NCI-H1092 treated with DMSO at 0.1 percent for 48 hours (cell line): Measurements from ENCODE around the gene CENPP.

Experiments used
- DNase-seq: peaks from one replicate; lab custom pipeline; 2025; lab: John Stamatoyannopoulos, UW

Gene CENPP

GRCh38 chr9:92325269-92325990 is at the start of gene CENPP, which contains the start of gene NOL8:
CENPP (plus strand) TSS chr9:92325953.
NOL8 (minus strand) TSS chr9:92325350; CDS start chr9:92324161, 1,189 bp downstream.
- DNase-seq, result peak; percentile 96

- no peak for DNase-seq
Observed at GRCh38 chr9:92276331-92277032, 49.3 kb upstream of the CENPP start.

GRCh38 chr9:92278110-92278509 is 47.6 kb upstream of the CENPP start:
- no peak for DNase-seq

- no peak for DNase-seq
Observed at GRCh38 chr9:92279302-92279701, 46.5 kb upstream of the CENPP start.

GRCh38 chr9:92289708-92290390 is 35.9 kb upstream of the CENPP start:
- DNase-seq, result no peak

GRCh38 chr9:92290785-92291429 is 34.8 kb upstream of the CENPP start:
- no peak for DNase-seq

- no peak for DNase-seq
Observed at GRCh38 chr9:92291577-92291976, 34.2 kb upstream of the CENPP start.

- no peak for DNase-seq
Observed at GRCh38 chr9:92292338-92293074, 33.2 kb upstream of the CENPP start.

GRCh38 chr9:92293075-92293354 is 32.7 kb upstream of the CENPP start:
- no peak for DNase-seq

GRCh38 chr9:92293452-92294296 is 32.1 kb upstream of the CENPP start, which contains the start of gene IARS1:
IARS1 (minus strand) TSS chr9:92293697; CDS start chr9:92289419, 4,278 bp downstream.
- peak; percentile 97 for DNase-seq

- DNase-seq, result no peak
Observed at GRCh38 chr9:92294297-92294676, 31.5 kb upstream of the CENPP start.

GRCh38 chr9:92295240-92295790 is 30.4 kb upstream of the CENPP start:
- DNase-seq, result no peak

GRCh38 chr9:92295827-92296258 is 29.9 kb upstream of the CENPP start:
- DNase-seq, result no peak

GRCh38 chr9:92297611-92298010 is 28.1 kb upstream of the CENPP start:
- no peak for DNase-seq

- DNase-seq, result no peak
Observed at GRCh38 chr9:92298036-92298435, 27.7 kb upstream of the CENPP start.

GRCh38 chr9:92299116-92299515 is 26.6 kb upstream of the CENPP start:
- no peak for DNase-seq

GRCh38 chr9:92300936-92301335 is 24.8 kb upstream of the CENPP start:
- DNase-seq, result no peak

- DNase-seq, result peak; percentile 1
Observed at GRCh38 chr9:92308893-92309292, 16.9 kb upstream of the CENPP start.

GRCh38 chr9:92310562-92310961 is 15.2 kb upstream of the CENPP start:
- DNase-seq, result no peak

- DNase-seq, result no peak
Observed at GRCh38 chr9:92312887-92313623, 12.7 kb upstream of the CENPP start.
